Bronchial epithelial cell (primary cell): ENCODE results near the gene RASL10B. TPM values are rescaled to one million over a fixed set of nuclear protein-coding genes. Genes with fewer than 3 reads are reported as not detected.
"Not testable (repeated sequence)": the region's sequence is repeated elsewhere in the genome, so short reads cannot be mapped to it uniquely, and the experiment has no call there.

Source experiments
- DNase-seq: peaks from one replicate; pipeline ENCODE4 v3.0.0-alpha.2; 2010; ENCODE audit warnings: low read depth
- FAIRE-seq: peaks from 2 replicates; lab custom pipeline; 2011; peaks lifted over from hg19 to GRCh38; lab: Jason Lieb, UNC
- H3K27me3 ChIP-seq: 2 replicates; pipeline ENCODE4 v1.5.1; 2011; ENCODE audit warnings: low read length; ENCODE audit not compliant: control insufficient read depth, insufficient read depth
- H3K36me3 ChIP-seq: 2 replicates; pipeline ENCODE4 v1.5.1; 2011; ENCODE audit warnings: low read length; ENCODE audit not compliant: control insufficient read depth, insufficient read depth
- H3K4me3 ChIP-seq: 2 replicates; pipeline ENCODE4 v1.5.1; 2011; ENCODE audit warnings: mild to moderate bottlenecking, low read depth, low read length, control low read depth
- CTCF ChIP-seq: IDR thresholded peaks from 2 replicates; pipeline ENCODE4 v1.5.1; 2011; ENCODE audit warnings: mild to moderate bottlenecking, moderate library complexity, low read length, control low read depth, inconsistent platforms; ENCODE audit not compliant: insufficient read depth, severe bottlenecking
- total RNA-seq: library from RNA; depleted of rRNA; stranded (reverse); fragments of >200 nt; gene quantifications from 2 replicates; pipeline ENCODE4 v1.2.1, GENCODE V29; 2014

The RASL10B gene
- total RNA-seq, 1 donor from 2014 or later: 0.53 TPM

GRCh38 chr17:35694906-35695305, 36.5 kb upstream of the RASL10B start:
- no peak for TF ChIP-seq CTCF
- FAIRE-seq (no peak), DNase-seq (no peak)
- Histone ChIP-seq H3K27me3 (no peaks in the 10 kb centered on the region), H3K4me3 (no peak overlapping the region), H3K36me3 (peaks cover 14% of the 10 kb centered on the region)

GRCh38 chr17:35695613-35696012, 35.8 kb upstream of the RASL10B start:
- FAIRE-seq: no peak
- Histone ChIP-seq H3K27me3 (no peaks in the 10 kb centered on the region), H3K4me3 (no peak overlapping the region), H3K36me3 (peaks cover 14% of the 10 kb centered on the region)
- no peak for TF ChIP-seq CTCF
- DNase-seq: no peak

- no peak for TF ChIP-seq CTCF
- H3K27me3 ChIP-seq: no peaks in the 10 kb centered on the region
- FAIRE-seq: no peak
- H3K4me3 ChIP-seq: no peak overlapping the region
- H3K36me3 ChIP-seq: peaks cover 9% of the 10 kb centered on the region
- no peak for DNase-seq
These were observed 32.6 kb upstream of the RASL10B start for GRCh38 chr17:35698800-35699199.

GRCh38 chr17:35700150-35700549, 31.3 kb upstream of the RASL10B start:
- Histone ChIP-seq H3K27me3 (no peaks in the 10 kb centered on the region), H3K36me3 (peaks cover 4% of the 10 kb centered on the region), H3K4me3 (no peak overlapping the region)
- TF ChIP-seq CTCF: no peak
- FAIRE-seq: no peak
- no peak for DNase-seq

GRCh38 chr17:35701491-35701890, 29.9 kb upstream of the RASL10B start:
- no peak for TF ChIP-seq CTCF
- FAIRE-seq: no peak
- no peak for DNase-seq
- H3K36me3 ChIP-seq: peaks cover 1% of the 10 kb centered on the region
- H3K27me3 ChIP-seq: no peaks in the 10 kb centered on the region
- no peak overlapping the region for H3K4me3 ChIP-seq

- H3K36me3 ChIP-seq, FAIRE-seq, DNase-seq, H3K27me3 ChIP-seq, H3K4me3 ChIP-seq: not testable (repeated sequence)
These were observed 28.1 kb upstream of the RASL10B start for GRCh38 chr17:35703308-35703707.
